ENCODE data around the gene NUP205. TPM values are rescaled to one million over a fixed set of nuclear protein-coding genes. Genes with fewer than 3 reads are reported as not detected.
A peak's percentile ranks its signal among the peaks of the same experiment; 100 is the strongest.
"Not testable (repeated sequence)": the region's sequence is repeated elsewhere in the genome, so short reads cannot be mapped to it uniquely, and the experiment has no call there.

NUP205 gene
- total RNA-seq, 1 donor from 2014 or later, result 58.1 TPM

- DNase-seq (ENCODE audit: low spot score), result no peak
Observed at GRCh38 chr7:135618510-135618909, 60.8 kb downstream of the NUP205 start.

DNA sequence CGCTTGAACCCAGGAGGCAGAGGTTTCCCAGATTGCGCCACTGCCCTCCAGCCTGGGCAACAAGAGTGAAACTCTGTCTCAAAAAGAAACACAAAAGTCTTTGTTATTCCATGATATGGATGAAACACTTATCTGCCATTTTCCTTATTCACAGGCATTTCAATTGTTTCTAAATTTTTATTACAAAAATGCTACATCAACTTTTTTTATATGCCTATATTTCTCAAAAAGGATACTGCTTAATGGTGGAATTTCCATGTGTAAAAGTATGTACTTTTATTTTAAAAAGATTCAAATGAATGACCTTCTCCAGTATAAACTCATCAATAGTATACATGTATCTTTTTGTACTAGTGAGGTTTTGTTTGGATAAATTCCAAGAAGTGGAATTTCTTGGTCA, 62.7 kb downstream of the NUP205 start:
- DNase-seq (ENCODE audit: low spot score), result no peak

DNA sequence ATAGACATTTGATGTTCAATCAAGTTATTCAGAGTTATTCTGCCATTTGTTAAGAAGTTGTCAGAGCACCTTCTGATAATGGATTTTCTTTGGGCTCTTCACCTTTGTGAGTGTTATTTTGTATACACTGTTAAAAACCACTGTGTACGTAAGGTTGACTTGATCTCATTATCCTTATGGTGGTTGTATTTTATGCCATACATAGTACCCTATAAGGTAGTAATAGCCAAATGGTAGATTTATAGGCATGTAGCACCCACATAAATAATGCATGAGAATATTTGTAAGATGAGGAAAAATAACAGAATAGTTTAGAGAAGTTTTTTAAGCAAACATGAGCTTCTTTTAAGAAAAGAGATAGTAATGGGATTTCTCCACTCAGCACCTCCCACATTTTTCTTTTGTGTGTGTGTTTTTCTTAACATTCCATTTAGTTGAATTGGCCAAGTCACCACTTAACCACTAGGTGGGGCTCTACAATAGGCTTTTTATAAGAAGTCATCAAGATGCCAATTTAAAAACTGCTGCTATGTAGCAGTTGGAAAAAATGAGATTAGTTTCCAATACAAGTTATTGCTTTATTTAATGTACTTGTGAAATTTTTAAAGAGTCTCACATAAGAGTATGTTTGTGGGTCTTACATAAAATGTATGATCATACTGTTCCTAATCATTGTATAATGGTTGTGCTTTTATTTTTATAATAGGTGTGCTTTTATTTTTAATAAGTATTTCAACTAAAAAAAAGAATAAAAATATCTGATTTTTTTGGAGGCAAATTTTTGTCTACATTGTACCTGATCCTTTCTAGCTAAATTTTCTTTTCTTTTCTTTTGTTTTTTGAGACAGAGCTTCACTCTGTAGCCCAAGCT, 63.5 kb downstream of the NUP205 start:
- peak; percentile 55 for DNase-seq (ENCODE audit: low spot score)

DNA sequence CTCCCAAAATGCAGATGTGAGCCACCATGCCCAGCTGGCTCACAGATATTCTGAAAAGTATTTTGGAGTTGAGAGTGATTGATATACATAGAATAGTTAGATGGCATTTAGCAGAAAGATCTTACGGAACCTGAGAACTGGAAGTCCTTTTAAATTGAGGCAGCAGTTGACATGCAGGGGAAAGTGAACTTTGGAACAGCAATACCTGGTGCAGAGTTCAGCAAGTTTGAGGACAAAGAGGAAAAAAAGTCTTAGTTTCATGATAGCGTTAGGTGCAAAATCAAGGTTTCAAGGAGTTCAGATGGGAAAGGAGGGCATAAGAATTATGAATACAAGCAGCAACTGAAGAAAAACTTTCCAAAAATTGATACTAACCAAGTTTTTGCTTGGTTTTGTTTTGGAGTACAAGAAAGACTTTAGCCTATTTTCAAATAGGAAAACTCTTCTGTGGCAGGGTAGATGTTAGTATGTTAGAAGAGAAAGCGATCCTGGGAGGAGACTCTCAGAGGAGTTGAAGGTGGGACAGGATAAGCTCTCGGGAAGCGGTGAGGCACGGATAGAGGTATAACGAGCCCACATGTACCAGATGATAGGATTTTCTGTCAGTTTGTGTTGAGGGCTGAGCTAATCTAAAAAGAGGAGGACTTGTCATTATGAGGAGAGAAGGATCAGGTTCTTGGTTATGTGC, 76.6 kb downstream of the NUP205 start:
- no peak for DNase-seq (ENCODE audit: low spot score)

DNA sequence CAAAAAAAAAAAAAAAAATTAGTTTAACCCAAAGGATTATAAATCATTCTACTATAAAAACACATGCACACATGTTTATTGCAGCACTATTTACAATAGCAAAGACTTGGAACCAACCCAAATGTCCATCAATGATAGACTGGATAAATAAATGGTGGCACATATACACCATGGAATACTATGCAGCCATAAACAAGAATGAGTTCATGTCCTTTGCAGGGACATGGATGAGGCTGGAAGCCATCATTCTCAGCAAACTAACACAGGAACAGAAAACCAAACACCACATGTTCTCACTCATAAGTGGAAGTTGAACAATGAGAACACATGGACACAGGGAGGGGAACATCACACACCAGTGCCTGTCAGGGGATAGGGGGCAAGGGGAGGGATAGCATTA, 82.0 kb downstream of the NUP205 start:
- not testable (repeated sequence) for DNase-seq (ENCODE audit: low spot score)

- DNase-seq (ENCODE audit: low spot score), result no peak
Observed at GRCh38 chr7:135644154-135644553, 86.4 kb downstream of the NUP205 start.

DNA sequence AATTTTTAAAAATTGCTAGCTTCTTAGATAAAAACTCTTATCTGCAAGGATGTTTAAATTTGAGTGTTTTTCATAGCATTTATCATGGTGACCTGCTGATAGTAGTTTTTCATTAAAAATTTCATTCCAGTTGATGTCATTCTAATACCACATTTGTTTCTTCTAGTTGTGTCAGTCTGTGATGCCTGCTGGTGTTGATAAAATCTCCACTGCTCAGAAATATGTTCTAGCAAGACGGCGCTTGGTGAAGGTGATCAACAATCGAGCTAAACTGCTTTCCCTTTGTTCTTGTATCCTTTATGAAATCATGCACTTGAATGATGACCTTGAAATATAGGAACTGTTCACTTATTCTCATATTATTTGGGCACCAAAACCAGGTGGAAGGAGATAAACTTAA, 87.0 kb downstream of the NUP205 start:
- no peak for DNase-seq (ENCODE audit: low spot score)

DNA sequence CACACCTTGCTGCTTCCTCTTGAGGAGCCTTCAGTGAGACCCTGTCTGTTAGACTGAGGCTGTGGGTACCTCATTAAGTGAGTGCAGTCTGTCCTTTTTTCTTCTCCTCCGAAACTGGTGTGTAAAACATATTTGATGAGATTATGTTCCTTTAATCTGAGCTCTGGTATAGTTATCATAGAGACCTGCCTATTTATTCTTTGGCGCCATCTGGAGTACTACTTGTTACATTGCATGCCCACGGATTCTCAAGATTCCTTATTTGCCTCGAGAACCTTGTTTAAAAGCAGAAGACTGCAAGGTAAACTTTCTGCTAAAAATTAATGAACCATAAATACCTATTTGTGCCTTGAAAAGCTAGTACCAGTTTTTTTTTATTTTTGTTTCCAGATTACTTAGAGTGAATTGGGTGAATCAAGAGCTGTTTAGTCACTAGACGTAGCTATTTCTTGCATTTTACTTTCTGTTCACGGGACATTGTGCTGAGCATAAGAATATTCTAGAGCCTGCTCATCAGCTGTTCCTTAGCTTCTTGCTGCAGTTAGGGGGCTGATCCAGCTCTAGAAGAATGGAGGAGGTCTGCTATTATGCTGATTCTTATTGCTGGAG, 87.7 kb downstream of the NUP205 start:
- DNase-seq (ENCODE audit: low spot score), result no peak

- DNase-seq (ENCODE audit: low spot score), result no peak
Observed at GRCh38 chr7:135647755-135648154, 90.0 kb downstream of the NUP205 start.

GRCh38 chr7:135648235-135648634, 90.5 kb downstream of the NUP205 start:
- DNase-seq (ENCODE audit: low spot score), result no peak

- DNase-seq (ENCODE audit: low spot score), result no peak
Observed at GRCh38 chr7:135650831-135651573, 93.3 kb downstream of the NUP205 start.

DNA sequence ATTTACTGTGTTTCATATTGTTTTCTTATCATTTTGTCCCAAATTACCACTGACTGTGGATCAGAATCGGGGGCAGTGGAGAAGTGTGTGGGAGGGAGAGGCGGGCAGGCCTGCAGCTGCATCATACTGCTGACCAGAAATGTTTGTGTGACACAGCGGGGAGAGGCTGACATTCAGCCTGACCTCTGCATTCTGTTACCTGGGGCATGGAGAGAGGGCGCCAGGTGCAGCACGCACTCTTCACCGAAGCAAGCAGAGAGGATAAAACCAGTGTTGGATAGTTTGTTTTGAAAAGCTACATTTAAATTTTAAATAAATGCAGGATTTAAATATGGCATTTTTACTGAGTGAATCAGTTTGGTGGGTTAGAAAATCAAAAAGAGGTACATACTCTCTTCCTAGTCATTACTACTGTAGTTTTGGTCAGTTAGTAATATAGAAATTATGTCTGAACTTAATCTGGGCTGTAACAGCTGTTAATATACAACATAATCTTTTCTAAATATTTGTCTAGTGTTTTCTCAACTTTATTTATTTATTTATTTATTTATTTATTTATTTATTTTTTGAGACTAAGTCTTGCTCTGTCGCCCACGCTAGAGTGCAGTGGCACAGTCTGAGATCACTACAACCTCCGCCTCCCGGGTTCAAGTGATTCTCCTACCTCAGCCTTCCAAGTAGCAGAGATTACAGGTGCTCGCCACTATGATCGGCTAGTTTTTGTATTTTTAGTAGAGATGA, 95.8 kb downstream of the NUP205 start:
- no peak for DNase-seq (ENCODE audit: low spot score)

GRCh38 chr7:135658564-135658963, 100.8 kb downstream of the NUP205 start:
- DNase-seq (ENCODE audit: low spot score), result no peak

DNA sequence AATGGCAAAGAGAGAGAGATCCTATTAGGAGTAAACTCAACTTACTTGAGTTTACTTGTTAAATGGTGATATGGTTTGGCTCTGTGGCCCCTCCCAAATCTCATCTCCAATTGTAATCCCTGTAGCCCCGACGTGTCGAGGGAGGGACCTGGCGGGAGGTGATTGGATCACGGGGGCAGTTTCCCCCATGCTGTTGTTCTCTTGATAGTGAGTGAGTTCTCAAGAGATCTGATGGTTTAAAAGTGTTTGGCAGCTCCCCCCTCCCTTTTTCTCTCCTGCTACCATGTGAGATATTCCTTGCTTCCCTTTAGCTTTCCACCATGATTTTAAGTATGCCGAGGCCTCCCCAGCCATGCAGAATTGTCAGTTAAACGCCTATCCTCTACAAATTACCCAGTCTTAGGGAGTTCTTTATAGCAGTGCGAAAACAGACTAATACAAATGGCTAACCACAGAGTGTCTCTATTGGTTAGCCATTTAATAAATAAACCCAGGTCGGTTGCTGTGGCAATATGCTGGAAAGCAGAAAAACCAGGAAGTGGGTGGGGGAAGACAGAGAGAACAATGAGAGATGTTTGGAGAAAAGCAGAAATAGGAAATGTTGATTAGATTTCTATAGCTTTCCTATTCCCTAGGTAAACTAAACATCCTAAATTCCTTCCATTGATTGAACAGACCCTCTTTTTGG, 101.6 kb downstream of the NUP205 start:
- no peak for DNase-seq (ENCODE audit: low spot score)

GRCh38 chr7:135661311-135662122, 103.8 kb downstream of the NUP205 start:
- DNase-seq (ENCODE audit: low spot score), result peak; percentile 48

DNA sequence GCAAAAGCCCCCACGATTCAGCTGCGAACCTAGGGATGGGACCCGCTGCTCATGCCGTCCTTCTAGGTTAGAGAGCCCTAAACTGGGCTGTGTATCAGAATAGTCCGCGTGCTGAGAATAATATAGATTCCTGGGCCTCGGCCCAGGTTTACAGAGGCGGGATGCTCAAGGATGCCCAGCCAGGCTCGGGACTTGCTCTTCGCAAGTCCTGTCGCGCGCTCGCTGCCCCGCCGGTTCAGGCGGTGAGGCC, 104.3 kb downstream of the NUP205 start:
- DNase-seq (ENCODE audit: low spot score), result no peak

- peak; percentile 97 for DNase-seq (ENCODE audit: low spot score)
Observed at GRCh38 chr7:135662373-135663114, 104.8 kb downstream of the NUP205 start, which contains the start of gene STMP1. TSS of gene STMP1 (plus strand) at chr7:135662514.

DNA sequence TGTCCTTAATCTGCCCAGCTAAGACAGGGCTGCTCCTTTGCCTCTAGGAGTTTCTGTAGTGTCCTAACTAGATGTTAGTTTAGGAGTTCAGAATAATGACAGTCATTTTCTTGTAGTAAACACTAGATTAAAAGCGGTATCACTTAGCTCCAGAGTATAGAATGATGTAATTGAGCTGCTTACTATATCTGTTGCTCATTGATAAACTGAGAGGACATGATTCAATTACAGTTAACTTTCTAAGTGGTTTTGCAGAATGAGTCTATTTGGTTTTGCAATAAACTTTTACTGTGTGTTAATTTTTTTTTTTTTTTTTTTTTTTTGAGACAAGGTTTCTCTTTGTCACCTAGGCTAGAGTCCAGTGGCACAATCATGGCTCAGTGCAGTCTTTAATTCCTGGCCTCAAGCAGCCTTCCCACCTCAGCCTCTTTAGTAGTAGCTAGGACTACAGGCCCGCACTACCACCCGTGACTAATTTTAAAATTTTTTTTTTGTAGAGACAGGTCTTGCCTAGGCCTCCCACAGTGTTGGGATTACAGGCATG, 106.4 kb downstream of the NUP205 start:
- DNase-seq (ENCODE audit: low spot score), result no peak

DNA sequence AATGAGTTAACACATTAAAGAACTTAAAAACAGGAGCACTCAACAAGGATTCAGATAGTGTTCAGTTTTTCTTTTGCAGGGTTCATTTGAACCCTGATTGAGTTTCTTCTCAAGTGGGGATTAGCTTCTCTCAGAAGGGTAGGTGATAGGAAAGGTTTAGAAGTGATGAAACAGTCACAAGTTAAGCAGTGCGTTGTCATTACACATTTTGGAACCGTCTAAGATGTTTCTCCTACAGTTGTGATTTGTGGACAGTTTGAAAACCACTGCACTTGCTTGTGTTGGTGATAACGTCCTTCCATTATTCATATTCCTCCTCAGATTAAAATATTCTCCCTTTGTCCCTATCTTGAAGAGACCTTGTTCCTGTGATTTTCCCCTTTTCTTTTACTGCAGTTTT, 107.3 kb downstream of the NUP205 start:
- DNase-seq (ENCODE audit: low spot score), result no peak

Measured in ureter (tissue), 1 donor.